GM12864 (cell line): ENCODE data around the gene ANO8.

Source experiments
- DNase-seq: peaks from one replicate; pipeline ENCODE4 v3.0.0-alpha.2; 2011; ENCODE audit warnings: low read depth
- H3K4me3 ChIP-seq: 2 replicates; pipeline ENCODE4 v1.5.1; 2011; ENCODE audit warnings: mild to moderate bottlenecking, low read depth, low read length, control low read depth
- CTCF ChIP-seq: IDR thresholded peaks from 2 replicates; pipeline ENCODE4 v1.5.1; 2011; ENCODE audit warnings: low read depth, mild to moderate bottlenecking, moderate library complexity, low read length, control low read depth, inconsistent platforms; ENCODE audit errors: missing control alignments

ANO8 gene, protein sequence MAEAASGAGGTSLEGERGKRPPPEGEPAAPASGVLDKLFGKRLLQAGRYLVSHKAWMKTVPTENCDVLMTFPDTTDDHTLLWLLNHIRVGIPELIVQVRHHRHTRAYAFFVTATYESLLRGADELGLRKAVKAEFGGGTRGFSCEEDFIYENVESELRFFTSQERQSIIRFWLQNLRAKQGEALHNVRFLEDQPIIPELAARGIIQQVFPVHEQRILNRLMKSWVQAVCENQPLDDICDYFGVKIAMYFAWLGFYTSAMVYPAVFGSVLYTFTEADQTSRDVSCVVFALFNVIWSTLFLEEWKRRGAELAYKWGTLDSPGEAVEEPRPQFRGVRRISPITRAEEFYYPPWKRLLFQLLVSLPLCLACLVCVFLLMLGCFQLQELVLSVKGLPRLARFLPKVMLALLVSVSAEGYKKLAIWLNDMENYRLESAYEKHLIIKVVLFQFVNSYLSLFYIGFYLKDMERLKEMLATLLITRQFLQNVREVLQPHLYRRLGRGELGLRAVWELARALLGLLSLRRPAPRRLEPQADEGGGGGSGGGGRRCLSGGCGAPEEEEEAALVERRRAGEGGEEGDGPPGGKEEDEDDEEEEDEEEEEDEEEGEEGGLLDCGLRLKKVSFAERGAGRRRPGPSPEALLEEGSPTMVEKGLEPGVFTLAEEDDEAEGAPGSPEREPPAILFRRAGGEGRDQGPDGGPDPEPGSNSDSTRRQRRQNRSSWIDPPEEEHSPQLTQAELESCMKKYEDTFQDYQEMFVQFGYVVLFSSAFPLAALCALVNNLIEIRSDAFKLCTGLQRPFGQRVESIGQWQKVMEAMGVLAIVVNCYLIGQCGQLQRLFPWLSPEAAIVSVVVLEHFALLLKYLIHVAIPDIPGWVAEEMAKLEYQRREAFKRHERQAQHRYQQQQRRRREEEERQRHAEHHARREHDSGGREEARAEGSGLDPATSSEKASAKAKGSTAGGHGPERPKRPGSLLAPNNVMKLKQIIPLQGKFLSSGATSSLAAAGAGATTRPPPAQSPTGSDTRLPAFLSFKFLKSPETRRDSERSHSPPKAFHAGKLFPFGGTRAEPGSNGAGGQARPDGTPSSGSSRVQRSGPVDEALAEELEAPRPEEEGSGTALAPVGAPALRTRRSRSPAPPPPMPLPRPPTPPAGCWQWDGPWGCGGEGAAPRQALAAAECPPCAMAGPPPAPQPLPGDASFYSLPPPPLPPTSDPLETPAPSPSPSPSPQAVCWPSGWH

DNA sequence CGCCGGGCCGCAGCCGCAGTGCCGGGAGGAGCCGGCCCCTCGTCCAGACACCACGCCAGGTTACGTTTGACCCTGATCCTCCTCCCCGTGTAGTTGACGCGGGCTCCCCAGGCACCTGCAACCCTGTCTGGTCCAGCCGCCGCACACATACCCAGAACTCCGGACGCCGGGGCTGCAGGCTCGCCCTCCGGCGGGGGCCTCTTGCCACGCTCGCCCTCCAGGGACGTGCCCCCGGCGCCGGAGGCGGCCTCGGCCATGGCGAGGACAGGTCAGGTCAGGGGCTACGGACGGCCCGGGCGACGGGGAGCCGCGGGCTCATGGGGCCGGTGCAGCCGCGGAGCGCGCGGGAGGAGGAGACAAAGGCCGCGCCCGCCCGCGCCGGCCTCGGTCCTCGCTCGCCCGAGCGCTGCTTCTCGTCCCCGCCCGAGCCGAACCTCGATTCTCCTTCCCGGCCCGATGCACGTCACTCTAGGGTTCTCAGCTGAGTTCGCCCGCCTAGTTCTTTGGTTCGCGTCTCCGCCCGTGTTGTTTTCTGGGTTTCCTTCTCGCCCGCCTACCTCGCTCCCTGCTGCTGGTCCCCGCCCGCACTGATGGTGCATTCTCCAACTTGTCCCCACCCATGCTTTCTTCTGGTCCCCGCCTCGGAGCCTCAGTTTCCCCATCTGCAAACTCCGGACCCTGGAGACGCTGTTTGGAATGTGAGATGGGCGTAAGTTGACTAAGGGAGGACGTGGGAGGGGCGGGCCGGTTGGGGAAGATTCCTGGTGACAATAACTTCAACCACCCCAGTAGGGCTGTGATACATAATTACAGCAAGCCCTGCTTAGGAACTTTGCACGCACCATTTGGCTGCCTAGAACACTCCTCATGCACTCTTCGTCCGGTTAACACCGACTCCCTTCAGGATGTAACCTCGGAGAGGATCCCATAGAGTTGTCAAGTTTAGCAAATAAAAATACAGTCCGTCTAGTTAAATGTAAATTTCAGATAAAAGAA is at the start of gene ANO8:
TSS of gene ANO8 (minus strand) at position 442 of the 996 bp plus-strand sequence. CDS start at position 257, 185 bp downstream.
- DNase-seq: peak; percentile 94
- H3K4me3 ChIP-seq: peak within 1 kb of the TSS; percentile 76
- no peak for TF ChIP-seq CTCF

DNA sequence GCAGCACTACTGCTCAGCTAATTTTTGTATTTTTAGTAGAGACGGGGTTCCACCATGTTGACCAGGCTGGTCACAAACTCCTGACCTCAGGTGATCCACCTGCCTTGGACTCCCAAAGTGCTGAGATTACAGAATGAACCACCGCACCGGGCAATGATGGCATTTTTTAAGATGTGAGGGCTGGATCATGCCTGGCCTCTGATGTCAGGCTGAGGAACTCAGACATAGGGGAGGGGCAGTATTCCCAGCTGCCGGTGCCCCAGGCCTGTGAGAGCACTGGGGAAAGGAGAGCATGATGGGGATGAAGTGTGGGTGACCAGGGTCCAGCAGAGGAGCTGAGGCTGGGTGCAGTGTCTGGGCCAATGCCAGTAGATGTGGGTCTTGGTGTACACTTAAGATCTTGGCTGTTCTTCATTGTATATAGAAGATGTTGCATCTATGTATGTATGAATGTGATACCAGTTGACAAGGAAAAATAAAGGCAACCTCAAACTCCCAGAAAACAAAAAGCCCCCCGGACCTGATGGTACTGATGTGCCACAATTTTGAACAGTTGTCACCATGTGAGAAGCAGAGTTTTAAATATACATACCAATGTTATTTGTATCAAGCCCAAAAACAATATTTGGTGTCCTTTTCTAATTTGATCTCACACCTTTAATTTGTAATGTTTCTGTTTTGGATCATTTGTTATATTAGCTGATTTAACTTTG is 45.9 kb upstream of the ANO8 start:
- no peak overlapping the region for H3K4me3 ChIP-seq
- DNase-seq: no peak
- TF ChIP-seq CTCF: no peak

DNA sequence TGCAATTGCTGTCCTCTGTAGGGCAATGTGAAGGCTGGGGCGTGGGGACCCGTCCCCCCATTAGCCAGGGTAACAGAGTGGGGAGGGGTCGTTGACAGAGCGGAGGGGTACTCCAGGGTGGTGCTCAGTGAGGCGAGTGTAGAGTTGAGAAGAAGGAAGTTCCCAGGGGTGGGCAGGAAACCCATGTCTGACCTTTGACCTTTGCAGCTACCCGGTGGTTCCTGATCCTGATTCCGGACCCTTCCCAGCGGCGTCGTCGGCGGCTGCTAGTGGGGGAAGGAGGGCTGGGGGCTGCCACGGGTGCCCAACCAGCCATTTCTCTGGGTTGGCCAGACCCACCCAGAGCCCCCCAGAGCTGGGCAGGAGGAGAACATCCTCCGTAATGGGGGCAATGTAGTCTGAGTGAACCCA is 44.6 kb upstream of the ANO8 start:
- no peak overlapping the region for H3K4me3 ChIP-seq

GRCh38 chr19:17378271-17378670 is 43.6 kb upstream of the ANO8 start:
- TF ChIP-seq CTCF: no peak
- no peak for DNase-seq
- H3K4me3 ChIP-seq: no peak overlapping the region

More for the DNA sequence above, 44.6 kb upstream of the ANO8 start:
- TF ChIP-seq CTCF: no peak
- no peak for DNase-seq

GRCh38 chr19:17376935-17377600 is 42.4 kb upstream of the ANO8 start, which contains the start of gene PLVAP:
Gene PLVAP, minus strand, starts transcription at chr19:17377342. Its CDS starts 54 bp downstream, at chr19:17377288.
- peak; percentile 1 for TF ChIP-seq CTCF
- H3K4me3 ChIP-seq: no peak within 1 kb of the TSS
- DNase-seq: no peak
